ENCODE measurements around the gene TUBB.
"Not testable (repeated sequence)": the region's sequence is repeated elsewhere in the genome, so short reads cannot be mapped to it uniquely, and the experiment has no call there.

TUBB gene

DNA sequence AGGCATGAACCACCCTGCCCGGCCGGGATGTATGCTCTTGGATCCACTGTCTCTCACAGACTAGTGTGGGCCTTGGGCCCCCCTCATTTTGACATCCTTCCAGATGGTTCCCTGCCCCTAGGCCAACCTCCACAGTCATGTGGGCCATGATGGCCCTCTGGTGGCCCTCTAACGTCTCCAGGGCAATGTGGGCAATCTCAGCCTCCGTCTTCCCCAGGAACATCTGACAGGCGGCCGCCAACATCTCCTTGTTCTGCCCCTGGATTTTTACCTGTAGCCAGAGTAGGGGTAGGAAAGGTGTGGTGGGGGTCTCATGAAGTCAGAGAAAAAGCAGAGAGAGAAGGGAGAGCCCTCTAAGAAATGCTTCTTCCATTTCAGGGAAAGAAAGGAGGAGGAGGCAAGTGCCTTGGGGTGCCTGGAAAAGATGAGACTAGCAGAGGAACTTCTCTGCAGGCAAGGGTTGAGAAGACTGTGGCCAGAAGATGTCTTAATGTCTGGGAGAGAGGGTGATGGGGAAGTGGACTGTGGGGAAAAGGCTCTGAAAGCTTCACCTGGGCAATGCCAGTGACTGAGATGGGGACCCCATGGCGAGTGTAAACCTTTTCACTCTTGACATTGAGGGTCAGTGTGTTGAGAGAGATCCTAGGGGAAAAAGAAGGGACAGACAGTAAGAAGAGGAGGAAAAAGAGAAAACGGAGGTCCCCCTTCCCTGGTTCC lies 21.1 kb downstream of the TUBB start:
- DNase-seq, result no peak

GRCh38 chr6:30741789-30742315 lies 21.7 kb downstream of the TUBB start:
- DNase-seq, result no peak

DNA sequence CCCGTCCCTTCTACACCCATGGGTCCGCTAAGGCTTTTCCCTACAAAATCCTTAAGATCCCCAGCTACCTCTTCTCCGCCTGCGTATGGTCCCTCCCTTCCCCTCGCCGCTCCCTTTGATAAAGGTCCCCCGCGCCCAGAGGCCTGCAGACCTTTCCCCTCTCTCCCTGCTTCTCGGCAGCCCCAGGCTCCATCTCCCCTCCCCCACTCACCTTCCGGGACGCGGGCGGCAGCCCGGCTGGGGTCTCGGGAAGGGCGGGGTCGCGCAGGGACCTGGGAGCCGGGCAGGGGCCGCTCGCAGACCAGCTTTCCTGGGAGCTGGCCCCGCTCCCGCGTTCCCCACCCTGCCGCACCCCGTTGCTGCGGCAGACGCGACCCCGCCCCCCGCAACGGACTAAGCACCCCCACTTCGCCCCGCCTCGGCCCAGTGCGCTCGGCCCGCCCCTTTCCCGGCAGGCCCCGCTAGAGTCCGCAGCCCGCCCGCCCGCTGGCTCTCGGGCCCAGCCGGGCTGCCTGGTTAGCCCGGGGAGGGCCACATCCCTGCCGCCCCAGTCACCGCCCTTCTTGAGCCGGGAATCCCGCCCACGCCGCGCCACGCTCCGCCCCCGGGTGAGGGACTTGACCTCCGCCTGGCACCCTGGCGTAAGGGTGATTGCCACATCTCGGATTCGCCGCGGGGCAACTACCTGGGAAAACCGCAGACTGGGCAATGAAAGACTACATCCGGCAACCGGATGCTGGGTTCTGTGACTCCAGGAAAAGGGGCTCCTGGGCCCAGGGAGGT lies 22.4 kb downstream of the TUBB start, which contains the start of gene FLOT1:
TSS of gene FLOT1 (minus strand) at position 372 of the 783 bp plus-strand sequence. CDS start 498 bp downstream, outside the sequence.
- DNase-seq, result peak; percentile 92 to 94

DNA sequence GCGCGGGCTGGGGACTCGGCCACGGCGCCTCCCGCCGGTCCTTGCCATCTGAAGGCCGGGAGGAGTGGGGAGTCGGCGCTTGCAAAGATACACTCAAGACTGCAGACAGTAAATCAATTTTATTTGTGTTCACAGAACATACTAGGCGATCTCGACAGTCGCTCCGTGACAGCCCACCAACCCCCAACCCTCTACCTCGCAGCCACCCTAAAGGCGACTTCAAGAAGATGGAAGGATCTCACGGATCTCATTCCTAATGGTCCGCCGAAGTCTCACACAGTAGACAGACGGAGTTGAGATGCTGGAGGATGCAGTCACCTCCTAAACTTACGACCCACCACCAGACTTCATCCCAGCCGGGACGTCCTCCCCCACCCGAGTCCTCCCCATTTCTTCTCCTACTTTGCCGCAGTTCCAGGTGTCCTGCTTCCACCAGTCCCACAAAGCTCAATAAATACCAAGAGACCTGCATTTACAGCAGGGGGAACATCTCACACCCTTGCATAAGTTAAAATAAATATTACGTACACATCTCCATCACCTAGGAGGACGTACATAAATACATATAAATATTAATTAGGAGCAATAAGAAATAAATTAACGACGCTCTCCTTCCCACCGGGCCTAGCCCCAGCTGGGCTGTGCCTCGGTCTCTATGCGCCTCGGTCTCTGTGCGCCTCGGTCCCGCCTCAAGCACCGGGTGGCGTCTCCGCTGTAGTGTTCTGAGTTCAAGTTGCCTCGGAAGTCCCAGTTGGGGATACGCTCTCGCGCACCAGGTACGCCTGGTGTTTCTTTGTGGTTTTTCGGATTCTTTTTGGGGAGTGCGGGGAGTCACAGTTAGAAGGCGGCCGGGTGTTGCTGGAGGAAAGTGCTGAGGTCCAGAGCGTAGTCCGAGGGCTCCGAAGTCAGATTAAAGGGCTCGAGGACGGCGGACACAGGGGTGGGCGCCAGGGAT lies 23.2 kb downstream of the TUBB start:
- DNase-seq, result peak; percentile 28 to 44

- peak; percentile 83 to 85 for DNase-seq
Measured at GRCh38 chr6:30744054-30744805, 24.1 kb downstream of the TUBB start, which contains the start of gene IER3. TSS of gene IER3 (minus strand) at chr6:30744547. CDS start at chr6:30744518, 29 bp downstream.

DNA sequence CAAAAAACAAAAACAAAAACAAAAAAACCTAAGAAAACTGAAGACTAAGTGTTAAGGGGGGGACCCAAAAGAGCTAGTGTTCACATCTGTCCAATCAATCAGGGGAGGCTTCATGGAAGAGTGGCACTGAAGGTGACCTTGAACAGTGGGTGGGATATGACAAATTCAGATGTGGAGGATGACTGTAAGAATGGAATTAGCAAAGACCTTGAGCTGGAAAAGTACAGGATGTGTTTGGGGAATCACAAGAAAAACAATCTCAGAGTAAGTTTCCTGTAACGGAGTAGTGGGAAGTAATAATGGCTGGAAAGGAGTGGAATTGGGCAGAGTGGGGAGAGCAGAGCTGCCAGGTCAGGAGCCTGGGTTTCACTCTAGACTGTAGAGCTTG lies 27.1 kb downstream of the TUBB start:
- DNase-seq, result no peak

GRCh38 chr6:30747902-30748769 lies 28.0 kb downstream of the TUBB start:
- DNase-seq, result no peak

DNA sequence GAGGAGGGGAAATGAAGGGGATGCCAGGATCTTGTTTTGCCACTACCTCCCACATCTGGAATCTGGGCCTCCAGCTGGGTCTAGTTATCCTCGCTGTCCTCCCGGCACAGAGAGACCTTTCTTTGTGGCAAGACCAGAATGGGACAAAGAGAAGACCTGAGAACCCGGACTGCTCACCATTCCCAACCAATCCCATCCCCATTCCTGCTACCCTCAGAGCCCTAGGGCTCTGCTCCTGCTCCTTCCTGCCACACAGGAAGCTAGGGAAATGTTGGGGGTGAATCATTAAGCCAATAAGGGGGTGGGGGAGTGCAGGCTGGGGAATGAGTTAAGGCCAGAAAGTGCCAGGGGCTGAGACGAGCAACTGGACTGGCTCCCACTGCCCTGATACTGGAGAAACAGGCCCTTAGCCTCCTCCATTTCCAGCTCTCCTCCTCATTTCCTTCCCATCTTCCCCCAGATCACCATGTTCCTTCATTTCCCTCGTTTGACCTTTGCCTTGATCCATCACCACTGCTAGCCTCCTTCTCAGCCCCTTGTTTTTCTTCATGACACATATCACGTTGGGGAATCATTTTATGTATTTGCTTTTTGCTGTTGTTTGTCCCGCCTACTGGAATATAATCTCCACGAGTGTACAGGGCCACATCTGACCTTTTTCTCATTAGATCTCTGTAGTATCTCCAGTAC lies 28.8 kb downstream of the TUBB start:
- DNase-seq, result no peak

- DNase-seq, result no peak
Measured at GRCh38 chr6:30749554-30750378, 29.6 kb downstream of the TUBB start.

DNA sequence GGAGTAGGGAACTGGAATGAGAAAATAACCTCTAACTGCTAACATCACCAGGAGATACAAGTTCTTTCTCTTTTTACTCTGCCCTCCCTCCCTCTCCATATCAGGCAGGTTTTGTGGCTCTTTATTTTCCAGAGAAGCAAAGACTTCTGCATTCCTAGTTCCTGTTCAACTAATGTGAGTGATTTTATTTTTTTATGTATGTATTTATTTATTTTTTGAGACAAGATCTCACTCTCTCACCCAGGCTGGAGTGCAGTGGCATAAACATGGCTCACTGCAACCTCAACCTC lies 30.2 kb downstream of the TUBB start:
- no peak for DNase-seq

DNA sequence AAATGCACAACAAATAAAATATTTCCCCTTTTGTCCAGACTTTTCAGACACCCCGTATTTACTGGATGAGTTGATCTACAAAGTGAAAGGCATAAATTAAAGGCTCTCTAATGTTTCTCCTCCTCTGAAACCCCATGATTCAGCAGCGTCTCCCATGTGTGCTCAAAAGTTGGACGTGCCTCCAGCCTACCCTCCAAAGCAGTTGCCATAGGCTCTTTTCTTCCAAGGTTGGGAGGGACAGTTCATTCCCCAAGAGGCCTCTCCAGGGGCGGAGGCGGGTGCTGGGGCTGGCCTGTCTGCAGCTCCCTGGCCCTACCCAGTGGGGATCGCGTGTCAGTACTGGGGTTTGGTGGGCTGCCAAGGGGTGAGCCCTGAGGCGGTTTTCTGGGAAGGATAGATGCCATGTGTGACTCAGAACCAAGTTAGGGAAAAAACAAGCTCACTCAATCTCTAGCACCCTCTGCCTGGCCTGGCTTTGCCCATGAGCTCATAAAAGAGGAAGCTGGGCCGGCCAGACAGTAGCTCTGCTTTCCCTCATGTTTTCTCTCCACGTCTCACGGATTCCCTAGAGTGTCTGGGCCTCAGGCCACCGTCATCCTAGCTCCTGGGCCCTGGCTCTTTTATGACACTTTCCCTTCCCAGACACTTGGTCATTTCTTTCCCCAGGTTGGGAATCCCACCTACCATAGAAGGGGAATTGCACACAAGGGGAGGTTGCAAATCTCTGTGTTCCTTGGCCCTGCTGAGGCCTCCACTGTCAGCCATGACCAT lies 32.2 kb downstream of the TUBB start:
- DNase-seq, result peak in 1 of 2 donors; percentile 52

- DNase-seq, result no peak
Measured at GRCh38 chr6:30754631-30755030, 34.5 kb downstream of the TUBB start.

GRCh38 chr6:30756405-30757003 lies 36.4 kb downstream of the TUBB start:
- DNase-seq, result not testable (repeated sequence)

DNA sequence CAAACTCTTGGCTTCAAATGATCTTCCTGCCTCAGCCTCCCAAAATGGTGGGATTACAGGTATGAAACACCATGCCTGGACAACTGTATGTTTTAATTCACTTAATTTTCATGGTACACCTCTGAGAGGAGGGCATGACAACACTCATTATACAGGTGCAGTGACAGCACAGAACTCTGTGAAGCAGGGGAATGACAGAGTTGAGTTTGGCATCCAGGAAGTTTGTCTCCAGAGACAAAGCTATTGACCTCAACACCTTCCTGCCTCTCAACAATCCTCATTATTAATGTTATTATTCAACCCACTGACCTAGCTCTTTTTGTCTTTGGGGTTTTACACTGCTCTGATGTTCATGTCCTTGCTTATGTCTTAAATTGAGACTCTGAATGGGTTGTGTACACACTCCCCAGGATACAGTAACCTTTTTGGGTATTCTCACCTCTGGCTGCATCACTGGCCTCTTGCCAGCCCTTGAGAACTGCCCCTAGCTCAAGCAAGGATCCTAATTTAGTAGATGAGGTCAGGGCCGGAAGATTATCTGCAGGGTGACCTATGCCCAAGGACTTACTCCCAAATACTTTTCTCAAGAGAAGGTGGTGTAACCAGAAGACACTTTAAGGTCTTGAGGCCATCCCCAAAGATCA lies 37.2 kb downstream of the TUBB start:
- no peak for DNase-seq

GRCh38 chr6:30759575-30760239 lies 39.6 kb downstream of the TUBB start:
- DNase-seq, result no peak

GRCh38 chr6:30760549-30760948 lies 40.4 kb downstream of the TUBB start:
- no peak for DNase-seq

DNA sequence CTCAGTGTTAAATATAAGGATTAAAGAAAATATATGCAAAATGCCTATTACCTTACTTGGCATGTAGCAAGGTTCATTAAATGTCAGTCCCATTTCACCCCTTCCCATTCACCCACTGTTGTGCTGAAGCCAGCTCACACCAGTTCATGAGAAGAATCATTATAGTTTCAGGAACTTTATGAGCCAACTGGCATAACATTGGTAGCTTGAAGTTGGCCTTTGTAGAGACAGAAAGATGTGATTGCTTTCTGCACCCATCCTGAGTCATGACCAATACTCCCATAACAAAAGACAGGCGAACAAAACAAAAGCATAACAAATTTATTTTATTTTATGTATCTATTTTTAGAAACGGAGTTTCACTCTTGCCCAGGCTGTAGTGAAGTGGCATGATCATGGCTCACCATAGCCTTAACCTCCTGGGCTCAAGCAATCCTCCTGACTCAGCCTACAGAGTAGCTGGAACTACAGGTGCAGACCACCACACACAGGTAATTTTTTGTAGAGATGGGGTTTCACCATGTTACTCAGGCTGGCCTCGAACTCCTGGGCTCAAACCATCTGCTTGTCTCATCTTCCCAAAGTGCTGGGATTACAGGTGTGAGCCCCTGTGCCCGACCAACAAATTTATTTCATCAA lies 41.8 kb downstream of the TUBB start:
- no peak for DNase-seq
